AG09319 (cell line): Measurements from ENCODE around the gene UBE2L6.

ENCODE experiments used
- DNase-seq: peaks from one replicate; pipeline ENCODE4 v3.0.0-alpha.2; 2010; ENCODE audit warnings: low read depth; ENCODE audit errors: extremely low read depth
- CTCF ChIP-seq: IDR thresholded peaks from 2 replicates; pipeline ENCODE4 v1.5.1; 2011; ENCODE audit warnings: low read depth, mild to moderate bottlenecking, inconsistent platforms, low read length, moderate library complexity

The UBE2L6 gene

GRCh38 chr11:57601297-57601696 lies 33.8 kb upstream of the UBE2L6 start:
- TF ChIP-seq CTCF, result no peak
- no peak for DNase-seq

GRCh38 chr11:57599381-57599780 lies 31.9 kb upstream of the UBE2L6 start:
- no peak for TF ChIP-seq CTCF
- no peak for DNase-seq

GRCh38 chr11:57598831-57599155 lies 31.3 kb upstream of the UBE2L6 start:
- DNase-seq, result no peak
- no peak for TF ChIP-seq CTCF

GRCh38 chr11:57597916-57598830 lies 30.7 kb upstream of the UBE2L6 start:
- no peak for TF ChIP-seq CTCF
- DNase-seq, result peak; percentile 35

- no peak for TF ChIP-seq CTCF
- no peak for DNase-seq
Observed at GRCh38 chr11:57597461-57597915, 30.0 kb upstream of the UBE2L6 start, which contains the start of gene SERPING1. Gene SERPING1 (plus strand): TSS chr11:57597685. CDS start chr11:57598271, 586 bp downstream.

GRCh38 chr11:57596266-57596885 lies 28.9 kb upstream of the UBE2L6 start:
- no peak for TF ChIP-seq CTCF
- no peak for DNase-seq
